Endothelial cell of umbilical vein (primary cell): ENCODE measurements around the gene LYG1. TPM values are rescaled to one million over a fixed set of nuclear protein-coding genes. Genes with fewer than 3 reads are reported as not detected.

ENCODE experiments used
- BruUV-seq: library from RNA; stranded (reverse); fragments of 400-500 nt; replicated peaks from 2 replicates; lab custom pipeline; 2021; lab: Mats Ljungman, UMichigan
- CTCF ChIA-PET: fragments of 300-600, 350-600 bp; sonication (Branson Sonifier 250); formaldehyde crosslinking; loops from one replicate; lab custom pipeline; 2021; ENCODE audit warnings: antibody characterized with exemption, inconsistent platforms; lab: Charles Lee
- POLR2A ChIA-PET: fragments of 300-600, 350-600 bp; sonication (Branson Sonifier 250); formaldehyde crosslinking; loops from one replicate; lab custom pipeline; 2021; ENCODE audit warnings: antibody characterized with exemption, inconsistent platforms; lab: Charles Lee
- DNase-seq: peaks from one replicate; pipeline ENCODE4 v3.0.0-alpha.2; 2011; ENCODE audit warnings: low read depth, low spot score
- FAIRE-seq: peaks from 2 replicates; lab custom pipeline; 2011; peaks lifted over from hg19 to GRCh38; lab: Jason Lieb, UNC
- H2AFZ ChIP-seq: 2 replicates; pipeline ENCODE4 v1.6.0; 2012; ENCODE audit warnings: low read depth, low read length, control low read depth, inconsistent platforms
- H3K27ac ChIP-seq: 2 replicates; pipeline ENCODE4 v1.5.1; 2011; ENCODE audit warnings: low read depth, mild to moderate bottlenecking, control low read depth, low read length, moderate library complexity; ENCODE audit not compliant: insufficient read depth
- H3K27me3 ChIP-seq, 2 experiments: 2 replicates each; pipeline versions ENCODE4 v1.6.0 to v1.6.1; 2011; ENCODE audit warnings: low read length in 2 of 2, mixed read lengths in 1 of 2; ENCODE audit not compliant: control insufficient read depth in 2 of 2, insufficient read depth in 2 of 2
- H3K36me3 ChIP-seq, 2 experiments: 2 replicates in 1 of 2; 3 replicates in 1 of 2; pipeline ENCODE4 v1.5.1; 2011; ENCODE audit warnings: low read length in 2 of 2, mild to moderate bottlenecking in 1 of 2, moderate library complexity in 1 of 2; ENCODE audit not compliant: control insufficient read depth in 2 of 2, insufficient read depth in 2 of 2; ENCODE audit errors: extremely low read depth in 1 of 2
- H3K4me1 ChIP-seq: 3 replicates; pipeline ENCODE4 v1.5.1; 2011; ENCODE audit warnings: mild to moderate bottlenecking, low read length; ENCODE audit not compliant: control insufficient read depth, insufficient read depth; ENCODE audit errors: extremely low read depth
- H3K4me2 ChIP-seq: 2 replicates; pipeline ENCODE4 v1.6.1; 2011; ENCODE audit warnings: low read length, control low read depth, mixed read lengths; ENCODE audit not compliant: insufficient read depth
- H3K4me3 ChIP-seq, 3 experiments: fragments of 200-600 bp in 1 of 3; sonication (generic), shearing (Covaris generic) in 1 of 3; replicated peaks in 1 of 3; 2 replicates each; pipeline ENCODE4 v1.5.1; 2011 to 2016; ENCODE audit warnings: control low read depth in 3 of 3, low read length in 3 of 3, mild to moderate bottlenecking in 2 of 3, inconsistent platforms in 1 of 3, low read depth in 1 of 3, moderate library complexity in 1 of 3; ENCODE audit not compliant: insufficient read depth in 1 of 3
- H3K79me2 ChIP-seq: 2 replicates; pipeline ENCODE4 v1.6.0; 2012; ENCODE audit warnings: low read length, inconsistent platforms; ENCODE audit not compliant: control insufficient read depth, insufficient read depth
- H3K9ac ChIP-seq: replicated peaks from 2 replicates; pipeline ENCODE3; 2011; ENCODE audit warnings: low read length, control low read depth; ENCODE audit not compliant: insufficient read depth; ENCODE audit errors: extremely low read depth
- H3K9me1 ChIP-seq: replicated peaks from 3 replicates; pipeline ENCODE4 v1.6.0; 2011; ENCODE audit warnings: mild to moderate bottlenecking, low read length; ENCODE audit not compliant: control insufficient read depth, insufficient read depth; ENCODE audit errors: extremely low read depth
- H3K9me3 ChIP-seq: replicated peaks from 2 replicates; pipeline ENCODE4 v1.5.1; 2012; ENCODE audit warnings: low read length, inconsistent platforms; ENCODE audit not compliant: control insufficient read depth, insufficient read depth
- H4K20me1 ChIP-seq: replicated peaks from 2 replicates; pipeline ENCODE3; 2011; ENCODE audit warnings: mild to moderate bottlenecking, low read length; ENCODE audit not compliant: control insufficient read depth, insufficient read depth; ENCODE audit errors: extremely low read depth
- EZH2 ChIP-seq: IDR thresholded peaks from 2 replicates; pipeline ENCODE4 v1.6.1; 2012; ENCODE audit warnings: borderline replicate concordance, low read depth, mild to moderate bottlenecking, moderate library complexity, low read length, inconsistent platforms; ENCODE audit not compliant: severe bottlenecking
- FOS ChIP-seq: IDR thresholded peaks from 2 replicates; pipeline ENCODE4 v1.6.1; 2011; ENCODE audit warnings: mild to moderate bottlenecking, low read length, moderate library complexity, borderline replicate concordance; ENCODE audit not compliant: insufficient read depth
- GATA2 ChIP-seq: IDR thresholded peaks from 2 replicates; pipeline ENCODE4 v1.7.0; 2011; ENCODE audit warnings: low read depth, mild to moderate bottlenecking, moderate library complexity, mixed read lengths, low read length; ENCODE audit not compliant: insufficient read length, insufficient read depth
- JUN ChIP-seq: IDR thresholded peaks from 2 replicates; pipeline ENCODE4 v1.6.1; 2011; ENCODE audit warnings: borderline replicate concordance, low read depth; ENCODE audit not compliant: insufficient read length, insufficient read depth
- MYC ChIP-seq: IDR thresholded peaks from one replicate; pipeline ENCODE4 v1.6.1; 2011; ENCODE audit warnings: mild to moderate bottlenecking, low read depth, low read length
- POLR2A ChIP-seq: IDR thresholded peaks from 2 replicates; pipeline ENCODE4 v1.6.1; 2012; ENCODE audit warnings: low read depth, mild to moderate bottlenecking, control low read depth, low read length
- POLR2AphosphoS5 ChIP-seq: IDR thresholded peaks from 2 replicates; pipeline ENCODE4 v1.6.1; 2012; ENCODE audit warnings: low read depth, mild to moderate bottlenecking, control low read depth, low read length, moderate library complexity; ENCODE audit not compliant: insufficient read depth
- dilution Hi-C: fragments of 300-500 bp; cut with MboI; formaldehyde crosslinking; loops from one replicate; pipeline ENCODE4 v1.15.0; 2019; ENCODE audit warnings: low sequenced_read_pairs; ENCODE audit not compliant: extremely low pct_ligation_motif_present
- intact Hi-C: fragments of 100-400 bp; cut with micrococcal nuclease; formaldehyde crosslinking; loops from one replicate; pipeline ENCODE4 v1.10.0; 2022
- polyA plus RNA-seq, 4 experiments: library from polyadenylated mRNA; depleted of rRNA in 3 of 4; stranded (reverse) in 3 of 4; unstranded in 1 of 4; fragments of >200 nt; gene quantifications; 2 replicates each; pipeline versions ENCODE4 v1.2.1 to v1.2.3, GENCODE V29; 2011 to 2012; ENCODE audit warnings: missing spikeins in 1 of 4
- total RNA-seq: library from RNA; stranded (reverse); gene quantifications from 2 replicates; pipeline ENCODE4 v1.2.3, GENCODE V29; 2021
- TF ChIP-seq, protein P1 (sequence below): IDR thresholded peaks from 2 replicates; pipeline ENCODE4 v1.6.1; 2011; ENCODE audit not compliant: insufficient read depth, insufficient read length
- TF ChIP-seq, protein P2 (sequence below), 2 donors: IDR thresholded peaks; 1 replicate in 1 of 2; 2 replicates in 1 of 2; pipeline ENCODE4 v1.5.1; 2011; ENCODE audit warnings: low read length in 2 of 2, mild to moderate bottlenecking in 2 of 2, moderate library complexity in 2 of 2, control low read depth in 1 of 2, inconsistent platforms in 1 of 2, low read depth in 1 of 2; ENCODE audit not compliant: insufficient read depth in 1 of 2; ENCODE audit errors: extremely low read depth in 1 of 2

The LYG1 gene
- total and polyA plus RNA-seq, 2 donors (not counting 3 experiments of a cell fraction or from before 2014, with no cell fraction given) = 0.35 to 1.8 TPM

DNA sequence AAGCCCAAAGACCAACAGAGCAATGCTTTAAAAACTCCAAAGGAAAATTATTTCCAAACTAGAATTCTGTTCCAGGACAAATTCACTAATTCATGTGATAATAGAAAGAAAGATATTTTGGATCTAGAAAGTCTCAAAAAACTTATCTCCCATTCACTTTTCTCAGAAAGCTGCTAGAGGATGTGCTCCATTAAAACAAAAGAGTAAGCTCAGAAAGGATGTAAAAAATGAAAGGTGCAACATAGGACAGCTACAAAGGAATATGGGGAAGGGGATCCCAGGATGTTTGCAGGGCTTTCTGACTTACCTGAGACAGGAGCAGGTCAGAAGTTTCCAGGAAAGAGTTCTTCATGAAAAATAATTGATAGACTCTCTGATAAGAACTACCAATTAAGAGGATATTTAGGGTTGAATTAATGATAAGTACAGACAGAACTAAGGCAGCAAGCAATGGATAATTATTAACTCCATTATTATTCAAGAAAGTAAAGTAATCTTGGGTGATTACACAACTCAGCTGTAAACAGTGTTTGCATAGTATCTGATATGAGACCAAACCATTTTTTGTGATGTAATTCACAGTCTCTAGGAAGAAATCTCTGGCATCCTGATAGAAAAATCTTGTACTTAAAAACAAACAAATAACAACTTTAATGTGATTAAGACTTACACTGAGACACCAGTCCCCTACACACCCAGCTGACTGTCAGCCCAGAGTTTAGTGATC is 20.9 kb downstream of the LYG1 start:
- no TSS peak for BruUV-seq
- no peak overlapping the region for H3K4me2 ChIP-seq
- H3K9me1 ChIP-seq = no peaks in the 10 kb centered on the region
- no peak overlapping the region for H3K9ac ChIP-seq
- no peak overlapping the region for H3K4me3 ChIP-seq
- H3K36me3 ChIP-seq = no peaks in the 10 kb centered on the region
- H4K20me1 ChIP-seq = no peaks in the 10 kb centered on the region
- CTCF ChIA-PET = no interaction called here
- POLR2A ChIA-PET = no interaction called here
- dilution Hi-C loops = no loop called here
- no peaks in the 10 kb centered on the region for H3K4me1 ChIP-seq
- no peaks in the 10 kb centered on the region for H3K27me3 ChIP-seq
- FAIRE-seq = no peak
- intact Hi-C loops = loop anchor here (1.0 kb wide), 1 partner anchor 38 kb away; no protein-coding TSS in a partner anchor
- no peaks in the 10 kb centered on the region for H3K79me2 ChIP-seq
- TF ChIP-seq POLR2A = no peak
- TF ChIP-seq, protein P1, sequence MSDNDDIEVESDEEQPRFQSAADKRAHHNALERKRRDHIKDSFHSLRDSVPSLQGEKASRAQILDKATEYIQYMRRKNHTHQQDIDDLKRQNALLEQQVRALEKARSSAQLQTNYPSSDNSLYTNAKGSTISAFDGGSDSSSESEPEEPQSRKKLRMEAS = no peak
- no peak for TF ChIP-seq GATA2
- TF ChIP-seq FOS = no peak
- no peak for TF ChIP-seq MYC
- no peak for TF ChIP-seq EZH2
- no peak for TF ChIP-seq JUN
- TF ChIP-seq, protein P2, sequence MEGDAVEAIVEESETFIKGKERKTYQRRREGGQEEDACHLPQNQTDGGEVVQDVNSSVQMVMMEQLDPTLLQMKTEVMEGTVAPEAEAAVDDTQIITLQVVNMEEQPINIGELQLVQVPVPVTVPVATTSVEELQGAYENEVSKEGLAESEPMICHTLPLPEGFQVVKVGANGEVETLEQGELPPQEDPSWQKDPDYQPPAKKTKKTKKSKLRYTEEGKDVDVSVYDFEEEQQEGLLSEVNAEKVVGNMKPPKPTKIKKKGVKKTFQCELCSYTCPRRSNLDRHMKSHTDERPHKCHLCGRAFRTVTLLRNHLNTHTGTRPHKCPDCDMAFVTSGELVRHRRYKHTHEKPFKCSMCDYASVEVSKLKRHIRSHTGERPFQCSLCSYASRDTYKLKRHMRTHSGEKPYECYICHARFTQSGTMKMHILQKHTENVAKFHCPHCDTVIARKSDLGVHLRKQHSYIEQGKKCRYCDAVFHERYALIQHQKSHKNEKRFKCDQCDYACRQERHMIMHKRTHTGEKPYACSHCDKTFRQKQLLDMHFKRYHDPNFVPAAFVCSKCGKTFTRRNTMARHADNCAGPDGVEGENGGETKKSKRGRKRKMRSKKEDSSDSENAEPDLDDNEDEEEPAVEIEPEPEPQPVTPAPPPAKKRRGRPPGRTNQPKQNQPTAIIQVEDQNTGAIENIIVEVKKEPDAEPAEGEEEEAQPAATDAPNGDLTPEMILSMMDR (IDR thresholded peaks at IDR 0.05; ENCODE audit: extremely low read depth in 1 of 2, insufficient read depth in 1 of 2, low read depth in 1 of 2, low read length in 2 of 2) = no peak
- no peak for TF ChIP-seq POLR2AphosphoS5
- no peaks in the 10 kb centered on the region for H3K9me3 ChIP-seq
- no peak for DNase-seq
- H2AFZ ChIP-seq = no peak overlapping the region
- no peak overlapping the region for H3K27ac ChIP-seq
